Fibroblast of the aortic adventitia (primary cell): ENCODE data around the gene TMEM240. TPM values are rescaled to one million over a fixed set of nuclear protein-coding genes. Genes with fewer than 3 reads are reported as not detected.
"Not testable (repeated sequence)": the region's sequence is repeated elsewhere in the genome, so short reads cannot be mapped to it uniquely, and the experiment has no call there.

Experiments used
- DNase-seq: peaks from one replicate; pipeline ENCODE4 v3.0.0-alpha.2; 2010; ENCODE audit warnings: low read depth
- H3K4me3 ChIP-seq: 2 replicates; pipeline ENCODE4 v1.5.1; 2011; ENCODE audit warnings: low read depth, mild to moderate bottlenecking, control low read depth, low read length, moderate library complexity
- CTCF ChIP-seq: IDR thresholded peaks from 2 replicates; pipeline ENCODE4 v1.5.1; 2011; ENCODE audit warnings: mild to moderate bottlenecking, low read length, control low read depth, inconsistent platforms; ENCODE audit not compliant: insufficient read depth
- total RNA-seq: library from RNA; depleted of rRNA; stranded (reverse); fragments of >200 nt; gene quantifications from 2 replicates; pipeline ENCODE4 v1.2.3, GENCODE V29; 2012; ENCODE audit warnings: low replicate concordance

The TMEM240 gene
- total RNA-seq, 1 donor, result 3.6 TPM

GRCh38 chr1:1535201-1536018 is 5.0 kb downstream of the TMEM240 start:
- TF ChIP-seq CTCF, result no peak
- no peak overlapping the region for H3K4me3 ChIP-seq
- DNase-seq, result no peak

GRCh38 chr1:1534401-1535154 is 5.8 kb downstream of the TMEM240 start:
- TF ChIP-seq CTCF, result no peak
- no peak overlapping the region for H3K4me3 ChIP-seq
- no peak for DNase-seq

- H3K4me3 ChIP-seq, DNase-seq: not testable (repeated sequence)
Measured at GRCh38 chr1:1533894-1534291, 6.5 kb downstream of the TMEM240 start.

GRCh38 chr1:1533176-1533893 is 7.1 kb downstream of the TMEM240 start:
- DNase-seq, H3K4me3 ChIP-seq: not testable (repeated sequence)

- no peak for DNase-seq
- TF ChIP-seq CTCF, result no peak
- H3K4me3 ChIP-seq, result no peak overlapping the region
Measured at GRCh38 chr1:1531947-1532346, 8.5 kb downstream of the TMEM240 start.

GRCh38 chr1:1529936-1530335 is 10.5 kb downstream of the TMEM240 start:
- no peak overlapping the region for H3K4me3 ChIP-seq
- no peak for DNase-seq
- TF ChIP-seq CTCF, result no peak

- no peak overlapping the region for H3K4me3 ChIP-seq
- DNase-seq, result no peak
- no peak for TF ChIP-seq CTCF
Measured at GRCh38 chr1:1529321-1529720, 11.1 kb downstream of the TMEM240 start.
